ENCODE data around the gene GOLGA8F. TPM values are rescaled to one million over a fixed set of nuclear protein-coding genes. Genes with fewer than 3 reads are reported as not detected.
"Not testable (repeated sequence)": the region's sequence is repeated elsewhere in the genome, so short reads cannot be mapped to it uniquely, and the experiment has no call there.

GOLGA8F gene, protein sequence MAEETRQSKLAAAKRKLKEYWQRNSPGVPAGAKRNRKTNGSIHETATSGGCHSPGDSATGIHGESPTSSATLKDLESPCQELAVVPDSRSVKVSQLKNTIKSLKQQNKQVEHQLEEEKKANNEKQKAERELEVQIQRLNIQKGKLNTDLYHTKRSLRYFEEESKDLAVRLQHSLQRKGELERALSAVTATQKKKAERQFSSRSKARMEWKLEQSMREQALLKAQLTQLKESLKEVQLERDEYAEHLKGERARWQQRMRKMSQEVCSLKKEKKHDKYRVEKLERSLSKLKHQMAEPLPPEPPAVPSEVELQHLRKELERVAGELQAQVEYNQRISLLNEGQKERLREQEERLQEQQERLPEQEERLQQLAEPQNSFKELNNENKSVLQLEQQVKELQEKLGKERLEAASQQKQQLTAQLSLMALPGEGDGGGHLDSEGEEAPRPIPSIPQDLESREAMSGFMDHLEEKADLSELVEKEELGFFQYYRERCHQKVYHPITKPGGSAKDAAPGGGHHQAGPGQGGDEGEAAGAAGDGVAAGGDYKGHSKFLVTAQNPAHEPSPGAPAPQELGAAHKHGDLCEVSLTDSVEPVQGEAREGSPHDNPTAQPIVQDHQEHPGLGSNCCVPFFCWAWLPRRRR
- polyA plus RNA-seq (2012; ENCODE audit: low read depth, missing spikeins) = not detected

DNA sequence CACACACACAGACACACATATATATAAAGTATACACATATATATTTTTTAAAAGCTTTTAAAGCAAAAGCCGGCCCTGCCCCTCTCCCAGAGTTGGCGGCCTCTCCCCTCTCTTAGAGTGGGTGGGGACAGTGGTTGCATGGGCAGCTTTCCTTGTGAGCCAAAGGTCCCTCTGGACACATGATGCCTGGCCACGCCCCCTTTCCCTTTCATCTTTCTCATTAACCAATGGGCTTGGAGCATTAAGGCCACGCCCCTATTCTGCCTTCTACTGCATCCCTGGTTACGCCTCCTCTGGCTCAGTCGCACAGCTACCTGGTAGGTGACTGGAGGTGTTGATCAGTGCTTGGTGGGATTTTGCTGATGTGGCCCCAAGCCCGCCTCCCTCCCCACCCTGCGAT, at the start of gene GOLGA8F:
Gene GOLGA8F (plus strand): TSS at position 301 of the 400 bp plus-strand sequence. CDS start 98 bp downstream, at position 399.
- DNase-seq (ENCODE audit: insufficient read length, low spot score); FAIRE-seq: not testable (repeated sequence)

DNA sequence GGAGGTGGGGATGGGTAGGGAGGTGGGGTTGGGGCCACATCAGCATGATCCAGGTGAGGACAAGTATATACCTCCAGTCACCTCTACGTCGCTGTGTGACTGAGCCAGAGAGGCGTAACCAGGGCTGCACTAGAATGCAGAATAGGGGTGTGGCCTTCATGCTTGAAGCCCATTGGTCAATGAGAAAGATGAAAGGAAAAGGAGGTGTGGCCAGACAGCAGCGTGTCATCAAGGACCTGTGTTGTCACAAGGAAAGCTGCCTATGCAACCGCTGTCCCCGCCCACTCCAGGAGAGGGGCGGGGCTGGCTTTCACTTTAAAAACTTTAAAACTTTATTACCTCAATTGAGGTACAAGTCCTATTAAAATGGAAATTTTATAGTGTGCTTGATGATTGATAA, 20.5 kb upstream of the GOLGA8F start, which contains the start of gene GOLGA6L24:
Gene GOLGA6L24 (minus strand): TSS at position 101 of the 400 bp plus-strand sequence. CDS start 61 bp downstream, at position 40.
- not testable (repeated sequence) for FAIRE-seq

DNA sequence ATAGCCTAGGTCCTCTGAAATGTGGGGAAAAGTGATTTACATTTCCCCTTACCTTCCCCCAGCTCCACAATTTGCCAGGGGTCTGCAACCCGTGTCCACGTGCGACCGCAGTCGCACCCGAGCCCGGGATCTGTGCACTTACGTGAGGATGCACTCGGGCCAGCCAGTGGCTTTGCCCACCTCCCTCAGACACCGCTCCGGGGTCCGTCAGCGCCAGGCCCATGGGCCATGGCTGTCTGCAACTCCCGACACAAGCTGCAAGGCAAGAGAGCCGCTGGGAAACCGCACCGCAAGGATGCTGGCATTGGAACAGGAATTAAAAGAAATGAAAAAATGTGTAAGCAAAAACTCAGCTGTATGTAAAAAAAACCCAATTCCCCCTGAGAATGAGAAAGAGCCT, 13.0 kb upstream of the GOLGA8F start:
- not testable (repeated sequence) for FAIRE-seq; DNase-seq (ENCODE audit: insufficient read length, low spot score)

More for the DNA sequence above, 20.5 kb upstream of the GOLGA8F start, which contains the start of gene GOLGA6L24:
- DNase-seq (ENCODE audit: insufficient read length, low spot score) = not testable (repeated sequence)

DNA sequence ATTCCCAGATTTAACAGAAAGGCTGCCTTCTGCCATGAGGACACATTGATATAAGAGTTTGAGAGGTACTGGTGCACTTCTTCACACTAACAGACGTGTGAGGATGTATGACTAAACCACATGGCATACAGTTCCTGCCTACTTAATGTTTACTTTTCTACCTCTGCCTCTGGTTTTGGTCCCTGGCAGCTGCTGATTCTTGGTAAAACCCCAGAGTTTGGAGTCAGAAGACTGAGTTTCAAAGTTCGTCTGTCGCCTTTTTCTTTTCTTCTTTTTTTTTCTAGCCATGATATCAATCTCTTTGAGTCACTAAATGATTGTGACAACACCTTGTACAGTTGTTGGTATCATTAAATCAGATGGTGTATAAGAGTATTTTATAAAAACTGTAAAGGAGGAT, 1.6 kb downstream of the GOLGA8F start:
- DNase-seq (ENCODE audit: insufficient read length, low spot score); FAIRE-seq: not testable (repeated sequence)

DNA sequence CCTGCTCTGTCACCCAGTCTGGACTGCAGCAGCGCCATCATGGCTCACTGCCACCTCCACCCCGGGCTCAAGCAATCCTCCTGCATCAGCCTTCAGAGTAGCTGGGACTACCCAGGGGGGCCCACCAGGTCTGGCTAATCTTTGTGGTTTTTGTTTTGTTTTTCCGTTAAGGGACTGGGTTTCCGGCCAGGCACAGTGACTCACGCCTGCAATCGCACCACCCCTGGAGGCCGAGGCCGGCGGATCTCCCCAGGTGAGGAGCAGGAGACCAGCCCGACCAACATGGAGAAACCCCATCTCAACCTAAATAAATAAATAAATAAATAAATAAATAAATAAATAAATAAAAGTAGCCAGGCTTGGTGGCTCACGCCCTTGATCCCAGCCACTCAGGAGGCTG, 17.6 kb downstream of the GOLGA8F start:
- not testable (repeated sequence) for FAIRE-seq; DNase-seq (ENCODE audit: insufficient read length, low spot score)

DNA sequence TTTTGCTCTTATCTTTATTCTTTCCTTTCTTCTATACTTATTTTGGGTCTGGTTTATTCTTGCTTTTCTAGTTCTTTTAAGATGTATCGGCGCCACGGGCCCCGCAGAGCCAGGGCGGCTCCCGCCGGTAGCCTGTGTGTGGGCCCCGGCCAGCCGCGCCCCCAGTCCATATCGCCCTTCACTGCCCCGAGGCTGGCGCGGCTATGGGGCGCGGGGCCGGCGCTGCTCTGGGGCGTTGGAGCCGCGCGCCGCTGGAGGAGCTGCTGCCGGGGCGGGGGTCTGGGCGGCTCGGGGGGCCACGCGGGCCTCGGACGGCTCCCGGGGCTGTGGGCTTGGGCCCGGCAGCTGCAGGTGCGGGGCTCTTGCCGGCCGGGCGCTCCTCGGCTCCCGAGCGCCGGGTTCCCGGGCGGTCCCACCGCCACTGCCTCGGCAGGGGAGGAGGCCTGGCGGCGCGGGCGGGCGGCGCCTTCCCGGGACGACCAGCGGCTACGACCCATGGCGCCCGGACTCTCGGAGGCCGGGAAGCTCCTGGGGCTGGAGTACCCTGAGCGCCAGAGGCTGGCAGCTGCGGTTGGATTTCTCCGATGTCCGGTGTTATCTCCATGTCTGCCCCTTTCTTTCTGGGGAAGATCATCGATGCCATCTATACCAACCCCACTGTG, 24.4 kb downstream of the GOLGA8F start:
- FAIRE-seq = not testable (repeated sequence)

DNA sequence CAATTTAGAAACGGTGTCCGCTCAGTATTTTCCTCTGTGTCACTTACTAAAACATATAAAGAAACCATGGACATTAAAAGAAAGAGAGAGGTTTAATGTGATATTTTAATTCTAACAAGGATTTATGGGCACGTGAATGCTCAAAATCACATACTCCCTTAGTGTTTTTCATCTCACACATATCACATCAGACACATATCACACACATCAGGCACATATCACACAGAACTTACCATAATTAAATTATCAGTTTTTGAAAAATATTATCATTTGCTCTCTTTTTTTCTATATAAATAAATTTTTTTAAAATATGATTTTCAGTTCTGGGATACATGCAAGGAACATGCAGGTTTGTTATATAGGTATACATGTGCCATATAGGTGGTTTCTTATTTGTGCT, 42.0 kb downstream of the GOLGA8F start:
- not testable (repeated sequence) for DNase-seq (ENCODE audit: insufficient read length, low spot score); FAIRE-seq

More for the DNA sequence above, 24.4 kb downstream of the GOLGA8F start:
- DNase-seq (ENCODE audit: insufficient read length, low spot score) = not testable (repeated sequence)

DNA sequence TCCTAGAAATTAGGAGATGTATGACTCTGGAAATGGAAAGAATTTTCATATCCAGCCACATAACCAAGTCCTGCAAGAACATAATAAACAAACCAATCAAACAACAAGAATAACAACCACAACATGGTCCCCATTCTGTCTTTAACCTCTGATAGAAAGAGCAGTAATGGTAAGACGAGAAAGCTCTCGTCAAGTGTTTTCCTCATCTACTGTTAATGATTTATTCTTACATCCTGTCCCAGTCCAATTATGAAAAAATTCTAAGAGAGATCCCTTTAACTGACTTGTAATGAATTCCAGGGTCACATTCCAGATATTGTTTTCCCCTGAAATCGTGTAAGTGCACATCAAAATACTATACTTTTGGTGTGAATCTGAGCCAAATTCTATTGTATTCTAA, 57.1 kb downstream of the GOLGA8F start:
- not testable (repeated sequence) for DNase-seq (ENCODE audit: insufficient read length, low spot score); FAIRE-seq

All from GM12891 (cell line).